ENCODE measurements around the gene PADI3.

- TF ChIP-seq, protein P1, sequence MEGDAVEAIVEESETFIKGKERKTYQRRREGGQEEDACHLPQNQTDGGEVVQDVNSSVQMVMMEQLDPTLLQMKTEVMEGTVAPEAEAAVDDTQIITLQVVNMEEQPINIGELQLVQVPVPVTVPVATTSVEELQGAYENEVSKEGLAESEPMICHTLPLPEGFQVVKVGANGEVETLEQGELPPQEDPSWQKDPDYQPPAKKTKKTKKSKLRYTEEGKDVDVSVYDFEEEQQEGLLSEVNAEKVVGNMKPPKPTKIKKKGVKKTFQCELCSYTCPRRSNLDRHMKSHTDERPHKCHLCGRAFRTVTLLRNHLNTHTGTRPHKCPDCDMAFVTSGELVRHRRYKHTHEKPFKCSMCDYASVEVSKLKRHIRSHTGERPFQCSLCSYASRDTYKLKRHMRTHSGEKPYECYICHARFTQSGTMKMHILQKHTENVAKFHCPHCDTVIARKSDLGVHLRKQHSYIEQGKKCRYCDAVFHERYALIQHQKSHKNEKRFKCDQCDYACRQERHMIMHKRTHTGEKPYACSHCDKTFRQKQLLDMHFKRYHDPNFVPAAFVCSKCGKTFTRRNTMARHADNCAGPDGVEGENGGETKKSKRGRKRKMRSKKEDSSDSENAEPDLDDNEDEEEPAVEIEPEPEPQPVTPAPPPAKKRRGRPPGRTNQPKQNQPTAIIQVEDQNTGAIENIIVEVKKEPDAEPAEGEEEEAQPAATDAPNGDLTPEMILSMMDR (conservative IDR thresholded peaks at IDR 0.05; ENCODE audit: low read depth, low read length): no peak
- TF ChIP-seq MAZ (IDR thresholded peaks at IDR 0.05; ENCODE audit: borderline replicate concordance, low read depth, low read length) (no peak), POLR2A (IDR thresholded peaks at IDR 0.05; ENCODE audit: low read depth, low read length) (no peak), RAD21 (IDR thresholded peaks at IDR 0.05; ENCODE audit: low read length) (no peak), ELK1 (IDR thresholded peaks at IDR 0.05; ENCODE audit: borderline replicate concordance, low read depth, low read length) (no peak), MAFK (IDR thresholded peaks at IDR 0.05; ENCODE audit: low read depth, low read length) (no peak), SMC3 (IDR thresholded peaks at IDR 0.05; ENCODE audit: low read depth, low read length) (no peak), BHLHE40 (IDR thresholded peaks at IDR 0.05; ENCODE audit: low read depth, low read length) (no peak), MXI1 (IDR thresholded peaks at IDR 0.05; ENCODE audit: borderline replicate concordance, low read depth, low read length) (no peak), NFE2L2 (IDR thresholded peaks at IDR 0.05; ENCODE audit: low read depth, low read length) (no peak), CEBPB (IDR thresholded peaks at IDR 0.05; ENCODE audit: low read depth, low read length) (no peak), RFX5 (IDR thresholded peaks at IDR 0.05; ENCODE audit: low read depth, low read length) (no peak), FOS (IDR thresholded peaks at IDR 0.05; ENCODE audit: low read depth, low read length) (no peak)
- TF ChIP-seq, protein P2, sequence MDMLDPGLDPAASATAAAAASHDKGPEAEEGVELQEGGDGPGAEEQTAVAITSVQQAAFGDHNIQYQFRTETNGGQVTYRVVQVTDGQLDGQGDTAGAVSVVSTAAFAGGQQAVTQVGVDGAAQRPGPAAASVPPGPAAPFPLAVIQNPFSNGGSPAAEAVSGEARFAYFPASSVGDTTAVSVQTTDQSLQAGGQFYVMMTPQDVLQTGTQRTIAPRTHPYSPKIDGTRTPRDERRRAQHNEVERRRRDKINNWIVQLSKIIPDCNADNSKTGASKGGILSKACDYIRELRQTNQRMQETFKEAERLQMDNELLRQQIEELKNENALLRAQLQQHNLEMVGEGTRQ (IDR thresholded peaks at IDR 0.05; ENCODE audit: low read depth, low read length): no peak
Observed at GRCh38 chr1:17309426-17310067, 60.6 kb downstream of the PADI3 start.
